IPS-18a (cell line): Measurements from ENCODE around the gene MCAM.
A peak's percentile ranks its signal among the peaks of the same experiment; 100 is the strongest.

Source experiments
- H3K27ac ChIP-seq: one replicate; pipeline ENCODE4 v1.5.1; 2013; ENCODE audit warnings: low read length
- H3K27me3 ChIP-seq: one replicate; pipeline ENCODE4 v1.6.1; 2013; ENCODE audit warnings: mild to moderate bottlenecking, low read length; ENCODE audit not compliant: control insufficient read depth, insufficient read depth
- H3K36me3 ChIP-seq: one replicate; pipeline ENCODE4 v1.6.1; 2013; ENCODE audit warnings: low read depth, low read length; ENCODE audit not compliant: control insufficient read depth
- H3K4me1 ChIP-seq: one replicate; pipeline ENCODE4 v1.6.1; 2013; ENCODE audit warnings: low read depth, low read length; ENCODE audit not compliant: control insufficient read depth
- H3K4me3 ChIP-seq: one replicate; pipeline ENCODE4 v1.5.1; 2013; ENCODE audit warnings: low read length
- H3K9ac ChIP-seq: one replicate; pipeline ENCODE4 v1.6.1; 2013; ENCODE audit warnings: mild to moderate bottlenecking, low read length, moderate library complexity
- H3K9me3 ChIP-seq: one replicate; pipeline ENCODE4 v1.6.1; 2013; ENCODE audit warnings: low read depth, low read length; ENCODE audit not compliant: control insufficient read depth

MCAM gene

GRCh38 chr11:119316729-119317591 lies at the start of gene MCAM:
Gene MCAM (minus strand): TSS chr11:119317130. CDS start chr11:119317101, 29 bp downstream.
- Histone ChIP-seq H3K4me3 (peak within 1 kb of the TSS; percentile 65), H3K27me3 (peaks cover 58% of the 10 kb centered on the region), H3K4me1 (peaks cover 43% of the 10 kb centered on the region), H3K9ac (peak within 1 kb of the TSS; percentile 36), H3K36me3 (no peaks in the 10 kb centered on the region), H3K27ac (no peak within 1 kb of the TSS), H3K9me3 (no peaks in the 10 kb centered on the region)

GRCh38 chr11:119365071-119365591 lies 48.2 kb upstream of the MCAM start:
- Histone ChIP-seq H3K27me3 (peaks cover 42% of the 10 kb centered on the region), H3K9me3 (no peaks in the 10 kb centered on the region), H3K4me1 (peaks cover 30% of the 10 kb centered on the region), H3K27ac (no peak overlapping the region), H3K36me3 (no peaks in the 10 kb centered on the region), H3K4me3 (no peak overlapping the region), H3K9ac (no peak overlapping the region)

- Histone ChIP-seq H3K4me1 (peaks cover 30% of the 10 kb centered on the region), H3K4me3 (peak overlapping the region; percentile 47), H3K9ac (peak overlapping the region; percentile 15), H3K27ac (no peak overlapping the region), H3K36me3 (no peaks in the 10 kb centered on the region), H3K9me3 (no peaks in the 10 kb centered on the region), H3K27me3 (peaks cover 42% of the 10 kb centered on the region)
Observed at GRCh38 chr11:119363851-119364590, 47.1 kb upstream of the MCAM start.

DNA sequence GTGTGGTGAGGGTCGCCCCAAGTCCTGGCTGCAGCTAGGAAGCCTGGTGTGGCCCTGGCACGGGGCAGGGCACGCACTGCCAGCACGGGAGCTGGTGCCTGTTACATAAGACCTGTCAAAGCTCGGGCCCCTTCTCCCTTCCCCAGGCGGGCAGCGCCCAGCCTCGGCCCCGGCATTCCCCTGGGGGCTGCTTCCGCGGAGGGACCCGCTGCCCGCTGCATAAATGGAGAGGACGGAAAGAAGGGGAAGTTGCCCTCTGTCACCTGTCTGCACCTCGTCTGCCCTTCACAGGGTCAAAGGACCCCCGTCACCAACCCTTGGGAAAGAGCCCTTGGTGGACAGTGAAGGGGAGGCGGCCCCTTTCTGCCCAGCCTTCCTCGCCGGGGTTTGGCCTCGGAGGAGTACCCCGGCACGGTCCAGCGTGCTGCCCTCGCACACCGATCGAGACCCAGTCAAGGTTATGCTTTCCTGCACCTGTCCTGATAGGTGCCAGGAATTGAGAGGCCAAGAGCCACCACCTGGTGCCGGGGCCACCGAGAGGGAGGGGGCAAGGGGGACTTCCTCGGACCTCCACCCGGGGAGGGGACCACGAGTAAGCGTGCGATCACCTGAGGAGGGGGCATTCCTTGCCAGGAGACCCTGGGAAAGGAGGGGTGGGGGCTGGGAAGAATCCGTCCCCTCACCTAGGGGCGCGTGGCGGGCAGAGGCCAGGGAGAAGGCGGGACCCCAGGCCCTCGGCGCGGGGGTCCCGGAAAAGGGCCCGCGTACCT lies 46.3 kb upstream of the MCAM start:
- Histone ChIP-seq H3K4me3 (peak overlapping the region; percentile 47), H3K9ac (peak overlapping the region; percentile 15), H3K36me3 (no peaks in the 10 kb centered on the region), H3K27me3 (peaks cover 42% of the 10 kb centered on the region), H3K27ac (no peak overlapping the region), H3K4me1 (peaks cover 27% of the 10 kb centered on the region), H3K9me3 (no peaks in the 10 kb centered on the region)

GRCh38 chr11:119362741-119363080 lies 45.8 kb upstream of the MCAM start:
- no peak overlapping the region for H3K27ac ChIP-seq
- H3K4me3 ChIP-seq: no peak overlapping the region
- no peak overlapping the region for H3K9ac ChIP-seq
- H3K36me3 ChIP-seq: no peaks in the 10 kb centered on the region
- H3K9me3 ChIP-seq: no peaks in the 10 kb centered on the region
- peaks cover 42% of the 10 kb centered on the region for H3K27me3 ChIP-seq
- H3K4me1 ChIP-seq: peaks cover 22% of the 10 kb centered on the region

DNA sequence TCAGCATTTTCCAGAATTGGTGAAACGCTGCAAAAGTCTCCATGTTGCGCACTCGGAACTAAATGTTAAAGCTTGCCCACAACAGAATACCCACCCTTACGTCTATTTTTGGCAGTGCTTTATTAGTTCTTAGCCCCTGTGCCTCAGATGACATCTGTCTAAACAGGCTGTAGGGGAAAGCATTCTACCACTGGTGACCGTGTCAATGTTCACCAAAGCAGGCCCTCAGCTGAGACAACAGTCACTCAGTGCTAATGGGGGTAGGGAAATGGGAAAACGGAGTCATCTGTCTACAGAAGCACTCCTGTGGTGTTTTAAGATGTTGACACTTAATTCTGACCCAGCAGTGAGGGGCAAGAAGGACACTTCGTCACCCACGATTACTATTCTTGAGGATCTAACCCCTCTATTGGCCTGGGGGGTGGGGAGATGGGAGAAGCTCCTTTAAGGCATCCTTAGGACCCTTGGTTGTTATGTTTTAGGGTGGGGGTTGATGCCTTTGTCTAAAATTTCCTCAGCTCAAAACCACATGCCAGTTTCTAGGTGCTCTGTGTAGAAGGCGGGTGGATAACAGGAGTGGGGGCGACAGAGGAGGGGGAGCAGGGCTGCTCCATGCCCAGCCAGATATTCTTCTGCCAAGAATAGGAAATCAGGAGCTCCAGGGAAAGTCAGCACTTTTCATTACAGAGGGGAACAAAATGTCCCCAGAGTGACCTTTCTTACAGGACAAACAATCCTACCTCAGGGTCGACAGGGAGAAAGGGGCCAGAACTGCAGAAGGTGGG lies 45.2 kb upstream of the MCAM start:
- Histone ChIP-seq H3K4me3 (peak overlapping the region; percentile 31), H3K9ac (no peak overlapping the region), H3K4me1 (peaks cover 21% of the 10 kb centered on the region), H3K9me3 (no peaks in the 10 kb centered on the region), H3K27ac (no peak overlapping the region), H3K36me3 (no peaks in the 10 kb centered on the region), H3K27me3 (peaks cover 42% of the 10 kb centered on the region)

DNA sequence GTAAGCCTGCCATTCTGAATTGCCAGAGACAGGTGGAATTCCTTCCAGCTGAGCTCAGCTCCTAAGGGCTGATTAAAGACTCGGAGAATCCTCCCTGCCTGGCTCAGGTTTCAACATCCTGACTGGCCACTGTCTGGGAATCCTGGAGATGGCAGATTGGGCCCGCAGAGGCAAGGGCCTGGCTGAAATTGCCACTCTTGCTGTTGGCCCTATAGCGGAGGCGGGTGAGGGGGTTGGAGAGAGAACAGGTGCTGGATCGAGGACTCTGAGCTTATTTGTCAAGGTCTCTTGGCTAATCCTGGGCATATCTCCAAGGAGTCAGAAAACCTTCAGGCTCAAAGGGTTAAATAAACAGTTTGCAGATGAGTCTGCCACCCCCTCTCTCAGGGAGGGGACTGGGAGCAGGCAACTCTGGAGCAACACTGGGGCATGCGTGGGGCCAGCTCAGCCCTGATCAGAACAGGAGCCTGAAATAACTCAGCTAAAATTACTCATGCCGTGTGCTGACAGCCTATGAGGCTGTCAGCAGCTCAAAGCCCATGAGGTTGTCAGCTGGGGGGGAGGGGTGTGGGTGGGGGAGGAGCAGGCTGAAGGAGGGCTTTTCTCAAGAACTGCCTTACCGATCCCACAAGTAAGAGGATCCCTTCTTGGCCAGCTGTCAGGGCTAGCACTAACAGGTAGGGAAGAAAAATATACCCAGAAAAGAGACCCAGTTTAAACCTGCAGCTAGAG lies 44.3 kb upstream of the MCAM start:
- no peaks in the 10 kb centered on the region for H3K36me3 ChIP-seq
- H3K9me3 ChIP-seq: no peaks in the 10 kb centered on the region
- no peak overlapping the region for H3K27ac ChIP-seq
- peaks cover 21% of the 10 kb centered on the region for H3K4me1 ChIP-seq
- H3K4me3 ChIP-seq: peak overlapping the region; percentile 31
- peaks cover 42% of the 10 kb centered on the region for H3K27me3 ChIP-seq
- no peak overlapping the region for H3K9ac ChIP-seq

DNA sequence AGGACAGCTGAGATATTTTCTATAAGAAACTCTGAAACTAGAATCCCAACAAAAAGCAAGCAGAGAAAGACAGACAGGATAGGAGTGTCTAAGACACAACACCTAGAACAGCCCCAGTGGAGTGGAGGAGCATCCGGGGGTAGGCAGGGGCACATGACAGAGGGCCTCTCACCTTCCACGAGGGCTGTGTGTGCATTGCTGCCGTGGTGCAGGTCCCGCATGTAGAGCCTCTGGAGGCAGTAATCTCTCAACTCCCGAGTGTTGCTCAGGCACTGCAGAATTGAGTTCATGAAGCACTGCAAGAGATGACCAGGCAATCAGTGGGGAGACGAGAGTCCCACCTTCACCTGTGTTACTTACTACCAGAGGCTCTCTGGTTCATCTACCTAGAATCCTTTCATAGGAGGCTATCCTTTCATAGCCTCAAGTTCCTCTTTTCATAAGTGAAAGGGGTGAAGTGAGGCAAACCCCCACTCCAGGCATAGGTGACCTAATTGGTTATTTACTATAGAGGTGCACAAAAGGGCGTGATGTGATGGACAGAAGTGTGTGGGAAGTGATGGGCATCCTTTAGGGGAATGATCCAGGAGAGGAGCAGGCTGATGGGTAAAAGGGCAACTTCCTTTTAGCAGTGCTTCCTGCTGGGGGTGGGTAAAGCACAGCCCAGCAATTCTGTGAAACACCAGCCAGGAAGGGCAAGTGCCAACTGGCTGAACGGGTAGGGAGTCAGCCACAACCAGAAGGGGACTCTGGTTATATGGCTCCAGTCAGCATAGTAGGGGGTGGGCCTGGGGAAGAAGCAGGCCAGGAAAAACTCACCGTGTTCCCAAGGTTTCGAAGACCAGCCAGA lies 42.7 kb upstream of the MCAM start:
- Histone ChIP-seq H3K9ac (no peak overlapping the region), H3K4me3 (no peak overlapping the region), H3K27me3 (peaks cover 43% of the 10 kb centered on the region), H3K27ac (no peak overlapping the region), H3K9me3 (no peaks in the 10 kb centered on the region), H3K36me3 (no peaks in the 10 kb centered on the region), H3K4me1 (peaks cover 29% of the 10 kb centered on the region)

DNA sequence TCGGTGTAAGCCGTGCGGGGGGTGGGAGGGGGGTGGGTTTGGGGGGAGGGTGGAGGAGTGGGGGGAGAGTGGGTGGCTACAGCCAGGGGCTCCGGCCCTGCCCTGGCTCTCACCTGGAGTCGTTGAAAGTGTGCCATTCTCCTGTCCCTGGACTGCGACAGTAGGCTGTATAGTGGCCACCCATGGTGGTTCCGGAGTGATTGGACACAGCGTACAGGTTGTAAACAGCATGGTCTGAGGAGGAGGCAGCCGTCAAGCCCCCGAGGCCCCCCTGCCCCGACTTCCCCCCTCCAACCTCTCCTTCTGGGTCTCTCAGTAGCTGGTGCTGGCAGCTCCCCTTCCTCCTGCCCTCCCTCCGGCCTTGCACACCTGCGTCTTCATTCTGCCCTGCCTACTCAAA lies 40.1 kb upstream of the MCAM start:
- no peak overlapping the region for H3K9ac ChIP-seq
- no peak overlapping the region for H3K4me3 ChIP-seq
- H3K27me3 ChIP-seq: peaks cover 19% of the 10 kb centered on the region
- H3K36me3 ChIP-seq: no peaks in the 10 kb centered on the region
- H3K27ac ChIP-seq: no peak overlapping the region
- H3K9me3 ChIP-seq: no peaks in the 10 kb centered on the region
- peaks cover 24% of the 10 kb centered on the region for H3K4me1 ChIP-seq
